Measurements from ENCODE around the gene ELL2. TPM values are rescaled to one million over a fixed set of nuclear protein-coding genes. Genes with fewer than 3 reads are reported as not detected.

ELL2 gene
- total RNA-seq, 3 donors from 2014 or later (not counting 1 experiment from before 2014, with no cell fraction given) = 52.8 to 78.2 (median 69.4) TPM

- Mint-ChIP-seq H3K4me3 (no peak overlapping the region), H3K4me1 (no peaks in the 10 kb centered on the region), H3K36me3 (no peaks in the 10 kb centered on the region), H3K27ac (no peak overlapping the region), H3K9me3 (no peaks in the 10 kb centered on the region), H3K27me3 (ENCODE audit: low read depth in 2 of 2) (no peaks in the 10 kb centered on the region)
- no peak for ATAC-seq
- no peak overlapping the region for H3K4me3 ChIP-seq (ENCODE audit: low read length)
- H3K27me3 ChIP-seq (ENCODE audit: control insufficient read depth, insufficient read depth, low read length) = no peaks in the 10 kb centered on the region
- no peak overlapping the region for H3K27ac ChIP-seq (ENCODE audit: low read length)
- no peak for DNase-seq
- TF ChIP-seq CTCF (IDR thresholded peaks at IDR 0.05) = no peak
- H3K36me3 ChIP-seq (ENCODE audit: control insufficient read depth, insufficient read depth, low read length) = no peaks in the 10 kb centered on the region
- intact Hi-C loops (cut with micrococcal nuclease) = no loop called here
- H3K9me3 ChIP-seq (ENCODE audit: control insufficient read depth, insufficient read depth, low read length) = no peaks in the 10 kb centered on the region
- no peaks in the 10 kb centered on the region for H3K4me1 ChIP-seq (ENCODE audit: control insufficient read depth, insufficient read depth, low read length)
- 92% methylated on average over 2 of the region's 4 CpGs for WGBS (ENCODE audit: insufficient coverage)
Observed at GRCh38 chr5:95951916-95952315, 9.7 kb downstream of the ELL2 start.

GRCh38 chr5:95949810-95950209 is 11.8 kb downstream of the ELL2 start:
- no peaks in the 10 kb centered on the region for H3K36me3 Mint-ChIP-seq
- peaks cover 13 to 14% of the 10 kb centered on the region in 2 donors for H3K4me1 Mint-ChIP-seq
- intact Hi-C loops (cut with micrococcal nuclease) = no loop called here
- H3K27me3 Mint-ChIP-seq (ENCODE audit: low read depth in 2 of 2) = peaks cover 0 to 2% of the 10 kb centered on the region in 2 donors
- Histone ChIP-seq H3K9me3 (ENCODE audit: control insufficient read depth, insufficient read depth, low read length) (no peaks in the 10 kb centered on the region), H3K36me3 (ENCODE audit: control insufficient read depth, insufficient read depth, low read length) (no peaks in the 10 kb centered on the region), H3K27ac (ENCODE audit: low read length) (no peak overlapping the region), H3K4me3 (ENCODE audit: low read length) (no peak overlapping the region), H3K27me3 (ENCODE audit: control insufficient read depth, insufficient read depth, low read length) (no peaks in the 10 kb centered on the region), H3K4me1 (ENCODE audit: control insufficient read depth, insufficient read depth, low read length) (no peaks in the 10 kb centered on the region)
- DNase-seq (no peak), ATAC-seq (no peak)
- no peak overlapping the region for H3K4me3 Mint-ChIP-seq
- no peaks in the 10 kb centered on the region for H3K9me3 Mint-ChIP-seq
- TF ChIP-seq CTCF (IDR thresholded peaks at IDR 0.05) = no peak
- H3K27ac Mint-ChIP-seq = no peak overlapping the region
- no CpG with 5 or more reads among the region's 1 CpG for WGBS (ENCODE audit: insufficient coverage)

- Mint-ChIP-seq H3K36me3 (no peaks in the 10 kb centered on the region), H3K4me1 (peaks cover 15 to 16% of the 10 kb centered on the region in 2 donors), H3K27me3 (ENCODE audit: low read depth in 2 of 2) (peaks cover 0 to 3% of the 10 kb centered on the region in 2 donors), H3K4me3 (no peak overlapping the region), H3K27ac (no peak overlapping the region), H3K9me3 (no peaks in the 10 kb centered on the region)
- DNase-seq (no peak), ATAC-seq (no peak)
- no peaks in the 10 kb centered on the region for H3K9me3 ChIP-seq (ENCODE audit: control insufficient read depth, insufficient read depth, low read length)
- no peaks in the 10 kb centered on the region for H3K27me3 ChIP-seq (ENCODE audit: control insufficient read depth, insufficient read depth, low read length)
- TF ChIP-seq CTCF (IDR thresholded peaks at IDR 0.05) = no peak
- H3K36me3 ChIP-seq (ENCODE audit: control insufficient read depth, insufficient read depth, low read length) = no peaks in the 10 kb centered on the region
- intact Hi-C loops (cut with micrococcal nuclease) = no loop called here
- H3K4me1 ChIP-seq (ENCODE audit: control insufficient read depth, insufficient read depth, low read length) = no peaks in the 10 kb centered on the region
- no peak overlapping the region for H3K27ac ChIP-seq (ENCODE audit: low read length)
- H3K4me3 ChIP-seq (ENCODE audit: low read length) = no peak overlapping the region
Observed at GRCh38 chr5:95948631-95949030, 13.0 kb downstream of the ELL2 start.

- Mint-ChIP-seq H3K36me3 (no peaks in the 10 kb centered on the region), H3K4me1 (peaks cover 15 to 16% of the 10 kb centered on the region in 2 donors), H3K27me3 (ENCODE audit: low read depth in 2 of 2) (peaks cover 0 to 3% of the 10 kb centered on the region in 2 donors), H3K27ac (no peak overlapping the region), H3K9me3 (no peaks in the 10 kb centered on the region), H3K4me3 (no peak overlapping the region)
- 84% methylated on average over 1 of the region's 1 CpG for WGBS (ENCODE audit: insufficient coverage)
- Histone ChIP-seq H3K36me3 (ENCODE audit: control insufficient read depth, insufficient read depth, low read length) (no peaks in the 10 kb centered on the region), H3K4me1 (ENCODE audit: control insufficient read depth, insufficient read depth, low read length) (no peaks in the 10 kb centered on the region), H3K27ac (ENCODE audit: low read length) (no peak overlapping the region), H3K27me3 (ENCODE audit: control insufficient read depth, insufficient read depth, low read length) (no peaks in the 10 kb centered on the region), H3K9me3 (ENCODE audit: control insufficient read depth, insufficient read depth, low read length) (no peaks in the 10 kb centered on the region), H3K4me3 (ENCODE audit: low read length) (no peak overlapping the region)
- DNase-seq (no peak), ATAC-seq (peak in 2 of 3 donors; percentile 12 to 59)
- TF ChIP-seq CTCF (IDR thresholded peaks at IDR 0.05) = no peak
- intact Hi-C loops (cut with micrococcal nuclease) = no loop called here
Observed at GRCh38 chr5:95946451-95946850, 15.2 kb downstream of the ELL2 start.

Data from natural killer cell (primary cell).